ENCODE data around the gene PPARG. TPM values are rescaled to one million over a fixed set of nuclear protein-coding genes. Genes with fewer than 3 reads are reported as not detected.

PPARG gene
- total and polyA plus RNA-seq, 2 of the 8 experiments (the other 6 are each of a cell fraction or from before 2014, with no cell fraction given), result 0.06 TPM; not detected in 1

GRCh38 chr3:12465836-12466225, 177.0 kb downstream of the PPARG start:
- Histone ChIP-seq H3K36me3 (ENCODE audit: control insufficient read depth in 2 of 4, insufficient read depth in 4 of 4, low read length in 3 of 4) (no peaks in the 10 kb centered on the region), H4K5ac (ENCODE audit: insufficient read length, low read depth, low read length) (no peak overlapping the region), H2AFZ (ENCODE audit: low read length) (no peak overlapping the region), H3K4ac (replicated peaks; ENCODE audit: insufficient read length, low read depth, low read length) (no peak overlapping the region), H4K91ac (replicated peaks; ENCODE audit: insufficient read length, low read length) (no peak overlapping the region), H3K23me2 (ENCODE audit: low read depth, low read length) (no peaks in the 10 kb centered on the region), H2BK5ac (ENCODE audit: low read depth, low read length) (no peak overlapping the region), H4K8ac (ENCODE audit: extremely low read depth, insufficient read depth, low read length) (no peak overlapping the region), H3K4me1 (replicated peaks in 1 of 4; ENCODE audit: control insufficient read depth in 3 of 4, insufficient read depth in 4 of 4, low read length in 3 of 4) (peaks cover 0 to 2% (median 0%) of the 10 kb centered on the region in 4 experiments; a peak in 1 of 7 replicates), H3K27ac (ENCODE audit: low read depth, low read length) (no peak overlapping the region), H3K4me2 (ENCODE audit: insufficient read depth in 1 of 2, low read depth in 2 of 2, low read length in 2 of 2) (no peak overlapping the region), H3K18ac (ENCODE audit: extremely low read depth, low read length) (no peak overlapping the region), H3K9me3 (ENCODE audit: insufficient read depth in 2 of 2, low read depth in 1 of 2, low read length in 1 of 2) (no peaks in the 10 kb centered on the region), H3K14ac (ENCODE audit: insufficient read length) (no peak overlapping the region), H3K79me1 (ENCODE audit: low read depth, low read length) (no peaks in the 10 kb centered on the region), H2BK20ac (ENCODE audit: low read length) (no peak overlapping the region), H2BK12ac (ENCODE audit: low read depth, low read length) (no peak overlapping the region), H4K20me1 (replicated peaks in 1 of 2; ENCODE audit: control insufficient read depth in 1 of 2, insufficient read depth in 2 of 2, low read length in 2 of 2) (no peaks in the 10 kb centered on the region), H2BK120ac (replicated peaks; ENCODE audit: low read depth, low read length) (no peak overlapping the region), H3K56ac (replicated peaks; ENCODE audit: insufficient read length, low read depth, low read length) (no peak overlapping the region), H2BK15ac (ENCODE audit: low read length) (no peak overlapping the region), H3K9ac (replicated peaks in 1 of 4; ENCODE audit: extremely low read depth in 1 of 4, low read depth in 3 of 4, low read length in 3 of 4) (no peak overlapping the region), H3K23ac (ENCODE audit: insufficient read length) (no peak overlapping the region), H3K27me3 (replicated peaks in 1 of 4; ENCODE audit: control insufficient read depth in 3 of 4, extremely low read depth in 1 of 4, insufficient read depth in 3 of 4, low read length in 3 of 4) (no peaks in the 10 kb centered on the region), H3K79me2 (ENCODE audit: control insufficient read depth in 1 of 2, insufficient read depth in 2 of 2, low read length in 2 of 2) (no peaks in the 10 kb centered on the region), H2AK5ac (ENCODE audit: low read depth, low read length) (no peak overlapping the region), H3K4me3 (ENCODE audit: extremely low read depth in 1 of 4, insufficient read depth in 2 of 4, low read depth in 3 of 4, low read length in 4 of 4) (no peak overlapping the region)
- TF ChIP-seq RNF2 (IDR thresholded peaks at IDR 0.05; ENCODE audit: borderline replicate concordance, low read depth, low read length, missing control alignments, poor library complexity, severe bottlenecking) (no peak), SP1 (IDR thresholded peaks at IDR 0.05; ENCODE audit: low read depth, low read length) (no peak), GTF2F1 (IDR thresholded peaks at IDR 0.05; ENCODE audit: borderline replicate concordance, low read depth, low read length) (no peak)
- DNase-seq (ENCODE audit: low read depth in 1 of 2, low spot score in 2 of 2) (no peak), FAIRE-seq (no peak)
- POLR2A ChIA-PET (ENCODE audit: partially characterized antibody), result no interaction called here
- 75% methylated on average over 4 of the region's 4 CpGs; no CpG with 5 or more reads in 1 of the 2 experiments for WGBS, 2 experiments (ENCODE audit: extremely low coverage in 1 of 2, insufficient coverage in 1 of 2, insufficient read length in 1 of 2, insufficient replicate concordance in 2 of 2, low coverage in 1 of 2, low lambda C conversion rate in 2 of 2, missing lambda C conversion rate in 1 of 2)
- CTCF ChIA-PET (ENCODE audit: partially characterized antibody), result interaction anchor here (0.6 to 1.1 kb wide), 2 partner anchors 14 to 311 kb away, joined by 3 read pairs; no protein-coding TSS in a partner anchor
